GM18907 (cell line): Measurements from ENCODE around the gene CD59.
"Not testable (repeated sequence)": the region's sequence is repeated elsewhere in the genome, so short reads cannot be mapped to it uniquely, and the experiment has no call there.

Source experiments
- ATAC-seq: cut with Tn5 transposase; IDR thresholded peaks from one replicate; pipeline ENCODE4 v1.9.1; 2021; ENCODE audit warnings: mild to moderate bottlenecking, moderate library complexity; ENCODE audit not compliant: unreplicated experiment

Gene CD59

GRCh38 chr11:33743291-33743690 lies 7.1 kb upstream of the CD59 start:
- ATAC-seq: no peak

GRCh38 chr11:33742249-33742851 lies 6.1 kb upstream of the CD59 start:
- ATAC-seq: peak; percentile 57

GRCh38 chr11:33741806-33742205 lies 5.6 kb upstream of the CD59 start:
- no peak for ATAC-seq

- ATAC-seq: no peak
Measured at GRCh38 chr11:33737362-33737821, 1.2 kb upstream of the CD59 start.

GRCh38 chr11:33735271-33736147 lies 714 bp downstream of the CD59 start:
- ATAC-seq: peak; percentile 70

- ATAC-seq: no peak
Measured at GRCh38 chr11:33734441-33735270, 1.6 kb downstream of the CD59 start.

GRCh38 chr11:33733980-33734379 lies 2.2 kb downstream of the CD59 start:
- ATAC-seq: no peak

- ATAC-seq: no peak
Measured at GRCh38 chr11:33731723-33732531, 4.3 kb downstream of the CD59 start.

GRCh38 chr11:33730716-33731115 lies 5.5 kb downstream of the CD59 start:
- ATAC-seq: no peak

- not testable (repeated sequence) for ATAC-seq
Measured at GRCh38 chr11:33729072-33729664, 7.1 kb downstream of the CD59 start.

GRCh38 chr11:33727539-33727938 lies 8.7 kb downstream of the CD59 start:
- ATAC-seq: not testable (repeated sequence)

- ATAC-seq: no peak
Measured at GRCh38 chr11:33725496-33725895, 10.7 kb downstream of the CD59 start.

GRCh38 chr11:33724644-33725035 lies 11.6 kb downstream of the CD59 start:
- ATAC-seq: peak; percentile 41

GRCh38 chr11:33723238-33723881 lies 12.9 kb downstream of the CD59 start:
- ATAC-seq: no peak

- ATAC-seq: peak; percentile 84
Measured at GRCh38 chr11:33722590-33723234, 13.5 kb downstream of the CD59 start.

- ATAC-seq: no peak
Measured at GRCh38 chr11:33721984-33722383, 14.2 kb downstream of the CD59 start.

- ATAC-seq: no peak
Measured at GRCh38 chr11:33721426-33721825, 14.8 kb downstream of the CD59 start.

- ATAC-seq: no peak
Measured at GRCh38 chr11:33719587-33719986, 16.6 kb downstream of the CD59 start.

- no peak for ATAC-seq
Measured at GRCh38 chr11:33718440-33718839, 17.8 kb downstream of the CD59 start.
